ENCODE data around the gene THRSP.

The THRSP gene

DNA sequence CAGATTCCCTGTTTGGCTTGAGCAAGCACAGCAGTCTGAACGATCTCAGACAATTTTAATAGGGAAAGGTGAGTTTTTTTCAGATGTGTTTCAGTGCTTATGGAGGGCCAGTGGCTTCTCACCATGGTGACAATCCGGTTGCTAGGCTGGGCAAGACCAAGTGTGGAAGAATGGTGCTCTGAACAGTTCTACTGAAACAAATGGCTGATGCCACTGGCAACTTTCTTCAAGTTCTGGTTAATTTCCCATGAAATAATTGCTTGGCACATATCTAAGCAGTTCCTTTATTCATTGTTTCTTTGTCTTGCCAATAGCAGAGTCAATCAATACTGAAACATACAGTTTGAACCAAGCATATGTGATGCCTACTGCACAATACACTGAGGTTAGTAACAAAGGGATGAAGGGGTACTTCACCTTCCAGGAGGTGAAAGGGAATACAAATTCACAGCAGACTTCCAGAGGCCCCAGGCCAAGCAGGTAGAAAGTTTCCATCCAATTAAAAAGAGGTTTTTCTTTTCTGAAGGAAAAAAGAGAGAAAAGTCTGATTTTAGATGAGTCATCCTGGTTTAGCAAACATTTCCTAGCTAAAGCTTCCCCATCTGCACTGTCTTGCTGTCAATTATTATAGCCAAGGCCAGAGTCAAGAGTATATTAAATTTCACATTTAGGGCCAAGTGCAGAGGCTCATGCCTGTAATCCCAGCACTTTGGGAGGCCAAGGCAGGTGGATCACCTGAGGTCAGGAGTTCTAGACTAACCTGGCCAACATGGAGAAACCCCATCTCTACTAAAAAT is 37.2 kb downstream of the THRSP start:
- 97% methylated on average over 2 of the region's 2 CpGs for WGBS
- H3K27me3 ChIP-seq (ENCODE audit: insufficient read depth, low read length) = no peaks in the 10 kb centered on the region
- peaks cover 73% of the 10 kb centered on the region for H3K36me3 ChIP-seq (ENCODE audit: insufficient read depth, low read length)
- H3K4me1 ChIP-seq (ENCODE audit: insufficient read depth, low read length) = no peaks in the 10 kb centered on the region
- H3K9me3 ChIP-seq (ENCODE audit: insufficient read depth, low read depth, low read length) = no peaks in the 10 kb centered on the region
- H3K9ac ChIP-seq (ENCODE audit: low read depth, low read length) = no peak overlapping the region
- no peak overlapping the region for H3K27ac ChIP-seq (ENCODE audit: low read depth, low read length)
- no peak overlapping the region for H3K4me3 ChIP-seq (ENCODE audit: low read length)

DNA sequence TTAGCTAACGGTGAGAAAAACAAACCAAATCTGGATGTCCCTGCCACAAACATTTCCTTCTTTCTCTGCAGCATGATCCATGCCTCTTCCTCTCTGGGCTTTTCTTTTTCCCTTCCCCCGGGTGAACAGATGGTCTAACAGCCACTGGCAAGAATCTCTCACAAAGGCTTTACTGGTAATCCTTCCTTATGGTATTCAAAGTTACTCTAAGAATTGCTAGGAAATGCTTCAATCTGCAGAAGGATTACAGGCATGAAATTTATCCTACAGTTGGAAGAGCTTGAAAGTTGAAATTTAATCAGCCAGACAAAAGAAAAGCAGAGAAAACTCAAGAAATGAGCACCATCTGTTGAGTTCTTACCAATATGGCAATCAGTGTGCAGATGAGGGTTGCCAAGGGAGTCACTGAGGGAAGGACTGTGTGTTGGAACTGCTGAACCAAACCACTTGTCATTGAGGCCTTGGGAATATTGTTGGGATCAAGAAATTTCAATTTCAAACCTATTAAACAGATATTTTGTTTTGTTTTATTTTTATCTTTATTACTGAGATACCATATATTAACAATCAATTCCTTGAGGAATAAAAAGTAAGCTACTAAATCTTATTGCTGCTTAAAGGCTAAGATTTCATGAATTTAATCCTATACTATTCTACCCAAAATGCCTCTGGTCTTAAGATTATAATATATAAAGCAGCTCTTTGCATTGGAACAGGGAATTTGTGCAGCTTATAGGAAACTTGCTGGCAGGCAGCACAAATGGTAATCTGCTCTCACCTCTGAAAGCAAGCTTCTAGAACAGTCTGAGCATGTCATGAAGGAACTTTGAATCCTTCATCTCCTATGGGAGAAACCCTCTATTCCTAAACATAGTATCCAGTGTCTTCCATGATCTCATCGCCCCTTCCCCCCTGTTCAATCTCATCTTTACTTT is 45.7 kb downstream of the THRSP start:
- Histone ChIP-seq H3K27me3 (ENCODE audit: insufficient read depth, low read length) (no peaks in the 10 kb centered on the region), H3K9ac (ENCODE audit: low read depth, low read length) (no peak overlapping the region), H3K4me1 (ENCODE audit: insufficient read depth, low read length) (no peaks in the 10 kb centered on the region), H3K9me3 (ENCODE audit: insufficient read depth, low read depth, low read length) (no peaks in the 10 kb centered on the region), H3K36me3 (ENCODE audit: insufficient read depth, low read length) (peaks cover 68% of the 10 kb centered on the region), H3K4me3 (ENCODE audit: low read length) (no peak overlapping the region), H3K27ac (ENCODE audit: low read depth, low read length) (no peak overlapping the region)
- 97% methylated on average over 3 of the region's 3 CpGs for WGBS

DNA sequence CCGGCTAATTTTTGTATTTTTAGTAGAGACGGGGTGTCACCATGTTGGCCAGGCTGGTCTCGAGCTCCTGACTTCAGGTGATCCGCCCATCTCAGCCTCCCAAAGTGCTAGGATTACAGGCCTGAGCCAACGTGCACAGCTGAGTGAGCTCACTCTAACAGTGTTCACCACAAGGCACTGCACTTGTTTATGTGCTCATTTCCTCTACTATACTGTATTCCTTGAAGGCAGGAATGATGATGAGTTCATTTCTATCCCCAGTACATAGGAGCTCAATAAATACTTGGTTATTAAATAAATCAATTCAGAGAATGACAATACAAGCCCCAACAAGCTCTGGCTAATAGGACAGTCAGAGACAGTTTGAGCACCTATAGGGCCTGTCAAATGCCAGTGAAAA is 46.7 kb downstream of the THRSP start:
- Histone ChIP-seq H3K27me3 (ENCODE audit: insufficient read depth, low read length) (no peaks in the 10 kb centered on the region), H3K4me1 (ENCODE audit: insufficient read depth, low read length) (no peaks in the 10 kb centered on the region), H3K4me3 (ENCODE audit: low read length) (no peak overlapping the region), H3K36me3 (ENCODE audit: insufficient read depth, low read length) (peaks cover 68% of the 10 kb centered on the region), H3K27ac (ENCODE audit: low read depth, low read length) (no peak overlapping the region), H3K9me3 (ENCODE audit: insufficient read depth, low read depth, low read length) (no peaks in the 10 kb centered on the region), H3K9ac (ENCODE audit: low read depth, low read length) (no peak overlapping the region)
- 95% methylated on average over 5 of the region's 5 CpGs for WGBS

DNA sequence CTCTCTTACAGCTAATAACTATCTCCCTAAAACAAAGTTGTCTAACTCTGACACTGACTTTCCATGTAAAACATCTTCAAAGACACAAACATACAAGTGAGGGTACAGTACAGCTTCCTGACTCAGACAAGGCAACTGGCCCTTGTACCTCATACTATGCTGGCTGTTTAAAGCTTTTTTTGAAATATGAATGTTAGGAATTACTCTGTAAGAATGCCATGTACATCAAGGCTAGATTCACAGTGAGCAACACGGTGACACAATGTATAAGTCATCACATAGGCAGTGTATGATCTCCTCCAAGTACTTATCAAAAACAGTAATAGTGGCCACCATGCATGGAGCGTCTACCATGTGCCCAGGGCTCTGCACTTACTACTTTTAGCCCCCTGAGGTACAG is 47.2 kb downstream of the THRSP start:
- Histone ChIP-seq H3K36me3 (ENCODE audit: insufficient read depth, low read length) (peaks cover 68% of the 10 kb centered on the region), H3K9ac (ENCODE audit: low read depth, low read length) (no peak overlapping the region), H3K27me3 (ENCODE audit: insufficient read depth, low read length) (no peaks in the 10 kb centered on the region), H3K9me3 (ENCODE audit: insufficient read depth, low read depth, low read length) (no peaks in the 10 kb centered on the region), H3K27ac (ENCODE audit: low read depth, low read length) (no peak overlapping the region), H3K4me1 (ENCODE audit: insufficient read depth, low read length) (no peaks in the 10 kb centered on the region), H3K4me3 (ENCODE audit: low read length) (no peak overlapping the region)
- 88% methylated on average over 2 of the region's 2 CpGs for WGBS

DNA sequence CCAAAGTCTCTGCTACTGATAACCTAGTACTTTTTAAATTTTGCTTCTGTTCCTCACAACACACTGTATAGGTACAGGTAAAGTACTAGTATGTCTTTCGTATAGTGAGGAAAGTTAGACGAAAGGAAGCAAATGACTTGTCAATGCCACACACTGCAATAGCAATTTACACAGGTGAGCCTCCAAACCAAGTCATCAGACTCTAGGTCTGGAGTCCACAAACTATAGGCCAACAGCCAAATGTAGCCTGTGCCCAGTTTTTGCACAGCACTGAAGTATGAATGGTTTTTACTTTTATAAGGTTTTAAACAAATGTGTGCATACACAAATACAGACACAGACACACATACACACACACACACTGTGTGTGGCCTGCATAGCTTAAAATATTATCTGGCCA is 47.6 kb downstream of the THRSP start:
- Histone ChIP-seq H3K9me3 (ENCODE audit: insufficient read depth, low read depth, low read length) (no peaks in the 10 kb centered on the region), H3K9ac (ENCODE audit: low read depth, low read length) (no peak overlapping the region), H3K27me3 (ENCODE audit: insufficient read depth, low read length) (no peaks in the 10 kb centered on the region), H3K36me3 (ENCODE audit: insufficient read depth, low read length) (peaks cover 70% of the 10 kb centered on the region), H3K4me1 (ENCODE audit: insufficient read depth, low read length) (no peaks in the 10 kb centered on the region), H3K27ac (ENCODE audit: low read depth, low read length) (no peak overlapping the region), H3K4me3 (ENCODE audit: low read length) (no peak overlapping the region)
- WGBS = 100% methylated on average over 1 of the region's 2 CpGs

DNA sequence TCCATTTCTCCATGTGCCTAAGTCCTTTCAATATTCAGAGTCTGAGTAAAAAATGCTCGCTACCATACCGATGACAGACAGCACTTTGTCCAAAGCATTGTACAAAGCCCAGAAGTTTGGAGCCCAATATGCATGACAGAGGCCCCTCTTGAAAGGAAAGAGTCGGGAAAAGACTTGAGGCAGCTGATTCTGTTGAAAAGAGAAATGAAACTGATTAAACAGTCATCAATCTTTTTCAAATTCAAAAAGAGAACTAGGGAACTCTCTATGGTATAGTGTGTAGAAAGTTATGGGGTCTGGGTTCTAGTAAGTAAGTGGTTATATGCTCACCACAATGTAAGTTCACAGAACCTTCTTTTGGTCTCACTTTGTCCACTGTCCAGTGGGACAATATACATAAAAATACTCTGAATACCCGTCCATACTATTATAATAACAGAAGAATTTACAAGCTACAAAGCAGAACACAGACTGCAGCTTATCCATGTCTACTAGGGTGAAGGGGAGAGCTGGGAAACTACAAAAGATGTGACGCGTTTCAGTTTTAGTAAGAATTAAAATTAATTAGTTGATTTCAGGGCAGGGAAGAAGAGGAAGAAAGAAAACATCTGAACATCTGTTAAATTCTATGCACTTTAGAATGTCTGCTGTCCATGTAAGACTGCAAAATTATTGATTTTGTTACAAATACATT is 49.1 kb downstream of the THRSP start:
- no peaks in the 10 kb centered on the region for H3K27me3 ChIP-seq (ENCODE audit: insufficient read depth, low read length)

More for the DNA sequence above, 49.1 kb downstream of the THRSP start:
- 94% methylated on average over 6 of the region's 6 CpGs for whole genome bisulfite sequencing
- Histone ChIP-seq H3K9me3 (ENCODE audit: insufficient read depth, low read depth, low read length) (no peaks in the 10 kb centered on the region), H3K36me3 (ENCODE audit: insufficient read depth, low read length) (peaks cover 75% of the 10 kb centered on the region), H3K9ac (ENCODE audit: low read depth, low read length) (no peak overlapping the region), H3K4me1 (ENCODE audit: insufficient read depth, low read length) (no peaks in the 10 kb centered on the region), H3K27ac (ENCODE audit: low read depth, low read length) (no peak overlapping the region), H3K4me3 (ENCODE audit: low read length) (no peak overlapping the region)

Measured in HUES64 (cell line).